SK-N-SH (cell line): ENCODE results near the gene ARHGEF17.

Experiments
- EP300 ChIP-seq, 2 experiments: IDR thresholded peaks; 2 replicates each; pipeline versions ENCODE4 v1.4.0 to v1.6.1; 2012; ENCODE audit warnings: borderline replicate concordance in 1 of 2, low read depth in 1 of 2, low read length in 1 of 2
- FOXM1 ChIP-seq: IDR thresholded peaks from 2 replicates; pipeline ENCODE4 v1.4.0; 2012; ENCODE audit warnings: low read depth, mild to moderate bottlenecking
- JUND ChIP-seq: IDR thresholded peaks from 2 replicates; pipeline ENCODE4 v1.4.0; 2012
- MEF2A ChIP-seq: IDR thresholded peaks from 2 replicates; pipeline ENCODE4 v1.4.0; 2012; ENCODE audit warnings: low read depth, borderline replicate concordance
- POLR2AphosphoS5 ChIP-seq: IDR thresholded peaks from 2 replicates; pipeline ENCODE4 v1.6.1; 2012; ENCODE audit warnings: low read depth, low read length
- REST ChIP-seq: IDR thresholded peaks from 2 replicates; pipeline ENCODE4 v1.6.1; 2012; ENCODE audit warnings: mild to moderate bottlenecking, low read depth, low read length, moderate library complexity
- SIN3A ChIP-seq: IDR thresholded peaks from 2 replicates; pipeline ENCODE4 v1.6.1; 2012; ENCODE audit warnings: low read depth, mild to moderate bottlenecking, low read length, moderate library complexity, borderline replicate concordance
- SMC3 ChIP-seq: IDR thresholded peaks from 2 replicates; pipeline ENCODE4 v1.6.1; 2012; ENCODE audit warnings: low read depth, low read length, improper control_type of control experiment
- TF ChIP-seq, protein P1 (sequence below): fragments of 200-600 bp; sonication (generic); IDR thresholded peaks from 2 replicates; pipeline ENCODE4 v1.6.1; 2017; ENCODE audit warnings: antibody characterized with exemption, mild to moderate bottlenecking, moderate library complexity

DNA sequence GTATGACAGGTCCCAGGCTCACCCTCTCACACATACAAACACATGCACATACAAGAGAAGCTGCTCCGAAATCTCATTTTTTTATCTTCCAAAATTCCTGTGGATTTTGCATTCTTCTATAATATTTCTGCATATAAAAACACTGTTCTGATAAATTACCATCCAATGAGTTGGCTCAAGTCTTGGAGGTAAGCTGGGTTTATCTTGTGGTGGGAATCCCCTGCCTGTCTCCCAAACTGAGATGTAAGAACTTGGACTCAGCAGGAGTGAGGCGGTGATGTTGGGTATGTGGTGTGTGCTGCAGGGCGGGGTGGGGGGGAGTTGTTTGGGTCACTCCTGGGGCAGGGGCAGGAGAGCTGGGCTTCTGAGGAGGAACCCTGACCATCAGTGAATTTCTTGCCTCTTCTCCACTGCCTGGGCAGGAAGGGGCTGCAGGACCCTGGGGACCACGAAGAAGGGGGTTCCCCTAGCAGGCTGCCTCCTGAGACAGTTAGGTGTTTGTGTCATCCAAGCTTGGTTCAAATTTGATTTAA is 42.7 kb upstream of the ARHGEF17 start:
- TF ChIP-seq EP300 (IDR thresholded peaks at IDR 0.05; ENCODE audit: borderline replicate concordance in 1 of 2, low read depth in 1 of 2, low read length in 1 of 2) (no peak), POLR2AphosphoS5 (no peak), REST (no peak), SMC3 (no peak), JUND (no peak), FOXM1 (no peak), SIN3A (no peak), MEF2A (no peak)
- TF ChIP-seq, protein P1, sequence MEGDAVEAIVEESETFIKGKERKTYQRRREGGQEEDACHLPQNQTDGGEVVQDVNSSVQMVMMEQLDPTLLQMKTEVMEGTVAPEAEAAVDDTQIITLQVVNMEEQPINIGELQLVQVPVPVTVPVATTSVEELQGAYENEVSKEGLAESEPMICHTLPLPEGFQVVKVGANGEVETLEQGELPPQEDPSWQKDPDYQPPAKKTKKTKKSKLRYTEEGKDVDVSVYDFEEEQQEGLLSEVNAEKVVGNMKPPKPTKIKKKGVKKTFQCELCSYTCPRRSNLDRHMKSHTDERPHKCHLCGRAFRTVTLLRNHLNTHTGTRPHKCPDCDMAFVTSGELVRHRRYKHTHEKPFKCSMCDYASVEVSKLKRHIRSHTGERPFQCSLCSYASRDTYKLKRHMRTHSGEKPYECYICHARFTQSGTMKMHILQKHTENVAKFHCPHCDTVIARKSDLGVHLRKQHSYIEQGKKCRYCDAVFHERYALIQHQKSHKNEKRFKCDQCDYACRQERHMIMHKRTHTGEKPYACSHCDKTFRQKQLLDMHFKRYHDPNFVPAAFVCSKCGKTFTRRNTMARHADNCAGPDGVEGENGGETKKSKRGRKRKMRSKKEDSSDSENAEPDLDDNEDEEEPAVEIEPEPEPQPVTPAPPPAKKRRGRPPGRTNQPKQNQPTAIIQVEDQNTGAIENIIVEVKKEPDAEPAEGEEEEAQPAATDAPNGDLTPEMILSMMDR, result no peak
